ENCODE measurements around the gene ASCL2. TPM values are rescaled to one million over a fixed set of nuclear protein-coding genes. Genes with fewer than 3 reads are reported as not detected.

The ASCL2 gene
- total RNA-seq, 1 donor from 2014 or later, result not detected

GRCh38 chr11:2263071-2263565, 7.3 kb downstream of the ASCL2 start:
- DNase-seq (ENCODE audit: low read depth), result no peak

- DNase-seq (ENCODE audit: low read depth), result no peak
Observed at GRCh38 chr11:2262301-2263070, 7.9 kb downstream of the ASCL2 start.

- no peak for DNase-seq (ENCODE audit: low read depth)
Observed at GRCh38 chr11:2261436-2262230, 8.8 kb downstream of the ASCL2 start.

- no peak for DNase-seq (ENCODE audit: low read depth)
Observed at GRCh38 chr11:2260491-2261364, 9.7 kb downstream of the ASCL2 start.

GRCh38 chr11:2259897-2260451, 10.4 kb downstream of the ASCL2 start:
- no peak for DNase-seq (ENCODE audit: low read depth)

- DNase-seq (ENCODE audit: low read depth), result no peak
Observed at GRCh38 chr11:2259466-2259830, 10.9 kb downstream of the ASCL2 start.

- DNase-seq (ENCODE audit: low read depth), result no peak
Observed at GRCh38 chr11:2258501-2259465, 11.6 kb downstream of the ASCL2 start.

GRCh38 chr11:2256951-2257700, 13.3 kb downstream of the ASCL2 start:
- DNase-seq (ENCODE audit: low read depth), result no peak

GRCh38 chr11:2256293-2256913, 14.0 kb downstream of the ASCL2 start:
- no peak for DNase-seq (ENCODE audit: low read depth)

- no peak for DNase-seq (ENCODE audit: low read depth)
Observed at GRCh38 chr11:2252018-2252417, 18.4 kb downstream of the ASCL2 start.

GRCh38 chr11:2251138-2251537, 19.2 kb downstream of the ASCL2 start:
- no peak for DNase-seq (ENCODE audit: low read depth)

- no peak for DNase-seq (ENCODE audit: low read depth)
Observed at GRCh38 chr11:2250485-2250884, 19.9 kb downstream of the ASCL2 start.

GRCh38 chr11:2250041-2250440, 20.3 kb downstream of the ASCL2 start:
- DNase-seq (ENCODE audit: low read depth), result no peak

GRCh38 chr11:2249189-2249916, 21.0 kb downstream of the ASCL2 start:
- DNase-seq (ENCODE audit: low read depth), result no peak

- no peak for DNase-seq (ENCODE audit: low read depth)
Observed at GRCh38 chr11:2248762-2249161, 21.6 kb downstream of the ASCL2 start.

- no peak for DNase-seq (ENCODE audit: low read depth)
Observed at GRCh38 chr11:2248242-2248641, 22.1 kb downstream of the ASCL2 start.

- DNase-seq (ENCODE audit: low read depth), result no peak
Observed at GRCh38 chr11:2247496-2247895, 22.9 kb downstream of the ASCL2 start.

GRCh38 chr11:2240834-2241233, 29.6 kb downstream of the ASCL2 start:
- no peak for DNase-seq (ENCODE audit: low read depth)

Measured in myocyte (in vitro differentiated cells).